ENCODE measurements around the gene NHEJ1.
"Not testable (repeated sequence)": the region's sequence is repeated elsewhere in the genome, so short reads cannot be mapped to it uniquely, and the experiment has no call there.

Gene NHEJ1

DNA sequence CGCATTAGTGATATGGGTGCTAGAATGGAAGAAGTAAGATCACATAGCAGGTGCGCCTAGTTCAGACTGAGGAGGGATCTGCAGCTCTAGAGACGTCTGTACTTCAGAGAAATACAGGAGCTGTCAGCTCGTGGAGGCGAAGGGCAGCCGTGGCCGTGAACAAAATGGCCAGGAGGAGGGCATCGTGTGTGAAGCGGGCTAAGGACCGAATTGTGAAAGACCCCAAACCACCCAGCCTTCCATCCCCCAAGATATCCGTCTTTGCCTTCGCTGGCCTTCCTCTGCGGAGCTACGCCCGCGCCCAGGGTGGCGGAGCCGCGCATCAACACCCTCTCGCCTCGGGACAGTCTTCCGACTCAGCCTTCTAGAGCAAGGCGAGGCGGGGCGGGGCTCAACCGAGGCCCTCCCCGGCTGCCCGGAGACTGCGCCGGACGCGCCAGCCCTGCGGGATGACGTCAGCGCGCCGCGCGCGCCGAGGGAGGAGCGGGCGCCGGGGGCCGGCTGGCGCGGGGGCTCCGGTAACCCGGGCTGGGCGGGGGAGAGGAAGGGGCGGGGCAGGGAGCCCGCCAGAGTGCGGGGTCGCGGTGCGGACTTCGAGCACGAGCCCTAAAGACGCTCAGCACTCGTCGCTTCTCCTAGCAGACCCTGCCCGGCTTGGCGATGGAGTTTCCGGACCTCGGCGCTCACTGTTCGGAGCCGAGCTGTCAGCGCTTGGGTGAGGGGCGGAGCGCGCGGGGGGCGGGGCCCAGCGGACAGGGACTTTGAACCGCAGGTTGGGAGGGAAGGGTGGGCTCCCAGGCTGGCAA, 45.9 kb upstream of the NHEJ1 start, which contains the start of gene ZFAND2B:
TSS of gene ZFAND2B (plus strand) at position 455 of the 806 bp plus-strand sequence. CDS start at position 661, 206 bp downstream.
- Histone ChIP-seq H3K4me3 (ENCODE audit: low read depth, low read length) (peak within 1 kb of the TSS; percentile 80), H3K4me1 (peaks cover 19% of the 10 kb centered on the region), H3K27ac (peak within 1 kb of the TSS; percentile 92), H3K36me3 (ENCODE audit: control insufficient read depth, insufficient read depth, low read length) (no peaks in the 10 kb centered on the region), H3K79me2 (no peaks in the 10 kb centered on the region), H3K27me3 (ENCODE audit: control insufficient read depth, insufficient read depth, low read length) (no peaks in the 10 kb centered on the region), H3K9ac (no peak within 1 kb of the TSS), H2AFZ (peak within 1 kb of the TSS; percentile 84), H3K4me2 (ENCODE audit: low read length) (peak within 1 kb of the TSS; percentile 92), H3K9me3 (ENCODE audit: control insufficient read depth, low read length) (no peaks in the 10 kb centered on the region)
- TF ChIP-seq, protein P1, sequence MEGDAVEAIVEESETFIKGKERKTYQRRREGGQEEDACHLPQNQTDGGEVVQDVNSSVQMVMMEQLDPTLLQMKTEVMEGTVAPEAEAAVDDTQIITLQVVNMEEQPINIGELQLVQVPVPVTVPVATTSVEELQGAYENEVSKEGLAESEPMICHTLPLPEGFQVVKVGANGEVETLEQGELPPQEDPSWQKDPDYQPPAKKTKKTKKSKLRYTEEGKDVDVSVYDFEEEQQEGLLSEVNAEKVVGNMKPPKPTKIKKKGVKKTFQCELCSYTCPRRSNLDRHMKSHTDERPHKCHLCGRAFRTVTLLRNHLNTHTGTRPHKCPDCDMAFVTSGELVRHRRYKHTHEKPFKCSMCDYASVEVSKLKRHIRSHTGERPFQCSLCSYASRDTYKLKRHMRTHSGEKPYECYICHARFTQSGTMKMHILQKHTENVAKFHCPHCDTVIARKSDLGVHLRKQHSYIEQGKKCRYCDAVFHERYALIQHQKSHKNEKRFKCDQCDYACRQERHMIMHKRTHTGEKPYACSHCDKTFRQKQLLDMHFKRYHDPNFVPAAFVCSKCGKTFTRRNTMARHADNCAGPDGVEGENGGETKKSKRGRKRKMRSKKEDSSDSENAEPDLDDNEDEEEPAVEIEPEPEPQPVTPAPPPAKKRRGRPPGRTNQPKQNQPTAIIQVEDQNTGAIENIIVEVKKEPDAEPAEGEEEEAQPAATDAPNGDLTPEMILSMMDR (IDR thresholded peaks at IDR 0.05) = no peak

DNA sequence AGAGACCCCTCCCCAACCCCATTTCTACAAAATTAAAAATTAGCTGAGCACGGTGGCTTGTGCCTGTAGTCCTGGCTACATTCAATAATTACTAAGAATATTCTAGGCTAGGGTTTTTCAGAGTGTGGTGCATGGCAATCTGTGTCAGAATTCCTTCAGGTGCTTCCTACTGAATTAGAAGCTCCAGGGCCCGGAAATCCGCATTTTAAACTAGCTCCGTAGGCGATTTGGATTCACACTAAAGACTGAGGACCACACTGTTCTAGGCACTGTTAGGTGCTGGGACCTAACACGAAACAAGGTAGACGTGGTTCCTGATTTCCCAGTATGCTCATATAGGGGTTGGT, 45.3 kb upstream of the NHEJ1 start:
- Histone ChIP-seq H3K9ac (no peak overlapping the region), H3K27me3 (ENCODE audit: control insufficient read depth, insufficient read depth, low read length) (no peaks in the 10 kb centered on the region), H3K4me2 (ENCODE audit: low read length) (peak overlapping the region; percentile 92), H3K9me3 (ENCODE audit: control insufficient read depth, low read length) (no peaks in the 10 kb centered on the region), H3K4me3 (ENCODE audit: low read depth, low read length) (peak overlapping the region; percentile 80), H3K4me1 (peaks cover 19% of the 10 kb centered on the region), H3K36me3 (ENCODE audit: control insufficient read depth, insufficient read depth, low read length) (no peaks in the 10 kb centered on the region), H3K27ac (peak overlapping the region; percentile 92), H3K79me2 (no peaks in the 10 kb centered on the region), H2AFZ (peak overlapping the region; percentile 81)
- TF ChIP-seq, protein P1 (IDR thresholded peaks at IDR 0.05) = no peak

DNA sequence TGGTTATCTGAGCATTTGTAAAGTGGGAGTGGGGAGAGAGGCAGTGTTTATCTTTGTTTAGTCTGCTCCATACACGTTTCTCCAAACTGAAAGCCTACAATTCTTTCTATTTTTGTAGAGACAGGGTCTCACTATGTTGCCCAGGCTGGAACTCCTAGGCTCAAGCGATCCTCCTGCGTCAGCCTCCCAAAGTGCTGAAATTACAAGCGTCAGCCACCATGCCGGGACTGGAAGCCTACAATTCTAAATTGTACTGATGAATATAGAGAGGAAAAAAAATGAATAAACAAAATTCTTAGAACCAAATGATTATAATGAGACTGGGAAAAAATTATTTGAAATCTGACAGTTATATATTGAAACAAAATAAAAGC, 44.5 kb upstream of the NHEJ1 start:
- Histone ChIP-seq H3K27ac (no peak overlapping the region), H3K36me3 (ENCODE audit: control insufficient read depth, insufficient read depth, low read length) (no peaks in the 10 kb centered on the region), H3K27me3 (ENCODE audit: control insufficient read depth, insufficient read depth, low read length) (no peaks in the 10 kb centered on the region), H3K4me3 (ENCODE audit: low read depth, low read length) (no peak overlapping the region), H3K4me1 (peaks cover 19% of the 10 kb centered on the region), H3K9ac (no peak overlapping the region), H2AFZ (no peak overlapping the region), H3K9me3 (ENCODE audit: control insufficient read depth, low read length) (no peaks in the 10 kb centered on the region), H3K4me2 (ENCODE audit: low read length) (no peak overlapping the region), H3K79me2 (no peaks in the 10 kb centered on the region)
- TF ChIP-seq, protein P1 (IDR thresholded peaks at IDR 0.05) = no peak

DNA sequence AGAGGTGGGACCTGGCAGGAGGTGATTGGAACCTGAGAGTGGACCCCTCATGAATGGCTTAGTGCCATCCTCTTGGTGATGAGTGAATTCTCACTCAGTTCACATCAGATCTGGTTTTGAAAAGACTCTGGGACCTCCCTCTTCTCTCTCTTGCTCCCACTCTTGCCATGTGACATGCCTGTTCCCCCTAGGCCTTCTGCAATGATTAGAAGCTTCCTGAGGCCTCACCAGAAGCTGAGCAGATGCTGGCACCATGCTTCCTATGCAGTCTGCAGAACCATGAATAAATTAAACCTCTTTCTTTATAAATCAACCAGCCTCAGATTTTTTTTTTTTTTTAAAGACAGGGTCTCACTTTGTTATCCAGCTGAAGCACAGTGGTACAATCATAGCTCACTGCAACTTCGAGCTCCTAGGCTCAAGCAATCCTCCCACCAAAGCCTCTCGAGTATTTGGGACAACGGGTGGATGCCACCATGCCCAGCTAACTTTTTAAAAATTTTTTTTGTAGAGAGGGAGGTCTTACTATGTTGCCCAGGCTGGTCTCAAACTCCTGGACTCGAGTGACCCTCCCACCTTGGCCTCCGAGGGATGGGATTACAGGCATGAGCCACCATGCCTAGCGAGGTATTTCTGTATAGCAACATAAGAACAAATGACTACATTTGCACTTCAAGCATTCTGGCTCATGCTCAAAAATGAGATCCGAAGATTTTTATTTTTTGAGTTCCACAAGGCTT, 44.0 kb upstream of the NHEJ1 start:
- Histone ChIP-seq H3K36me3 (ENCODE audit: control insufficient read depth, insufficient read depth, low read length) (no peaks in the 10 kb centered on the region), H3K4me1 (peaks cover 19% of the 10 kb centered on the region), H2AFZ (no peak overlapping the region), H3K4me2 (ENCODE audit: low read length) (no peak overlapping the region), H3K27ac (no peak overlapping the region), H3K9me3 (ENCODE audit: control insufficient read depth, low read length) (no peaks in the 10 kb centered on the region), H3K79me2 (no peaks in the 10 kb centered on the region), H3K9ac (no peak overlapping the region), H3K4me3 (ENCODE audit: low read depth, low read length) (no peak overlapping the region), H3K27me3 (ENCODE audit: control insufficient read depth, insufficient read depth, low read length) (no peaks in the 10 kb centered on the region)
- TF ChIP-seq, protein P1 (IDR thresholded peaks at IDR 0.05) = no peak

DNA sequence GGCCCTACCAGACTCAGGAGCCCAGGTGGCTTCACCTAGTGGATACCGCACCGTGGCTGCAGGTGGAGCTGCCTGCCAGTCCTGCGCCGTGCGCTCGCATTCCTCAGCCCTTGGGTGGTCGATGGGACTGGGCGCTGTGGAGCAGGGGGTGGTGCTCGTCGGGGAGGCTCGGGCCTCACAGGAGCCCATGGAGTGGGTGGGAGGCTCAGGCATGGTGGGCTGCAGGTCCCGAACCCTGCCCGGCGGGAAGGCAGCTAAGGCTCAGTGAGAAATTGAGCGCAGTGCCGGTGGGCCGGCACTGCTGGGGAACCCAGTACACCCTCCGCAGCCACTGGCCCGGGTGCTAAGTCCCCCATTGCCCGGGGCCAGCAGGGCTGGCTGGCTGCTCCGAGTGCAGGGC, 40.7 kb upstream of the NHEJ1 start:
- not testable (repeated sequence) for H3K9me3 ChIP-seq (ENCODE audit: control insufficient read depth, low read length); H3K79me2 ChIP-seq; H3K36me3 ChIP-seq (ENCODE audit: control insufficient read depth, insufficient read depth, low read length); H3K4me3 ChIP-seq (ENCODE audit: low read depth, low read length); H3K4me2 ChIP-seq (ENCODE audit: low read length); H3K4me1 ChIP-seq; H3K9ac ChIP-seq; H3K27me3 ChIP-seq (ENCODE audit: control insufficient read depth, insufficient read depth, low read length); H2AFZ ChIP-seq; H3K27ac ChIP-seq

DNA sequence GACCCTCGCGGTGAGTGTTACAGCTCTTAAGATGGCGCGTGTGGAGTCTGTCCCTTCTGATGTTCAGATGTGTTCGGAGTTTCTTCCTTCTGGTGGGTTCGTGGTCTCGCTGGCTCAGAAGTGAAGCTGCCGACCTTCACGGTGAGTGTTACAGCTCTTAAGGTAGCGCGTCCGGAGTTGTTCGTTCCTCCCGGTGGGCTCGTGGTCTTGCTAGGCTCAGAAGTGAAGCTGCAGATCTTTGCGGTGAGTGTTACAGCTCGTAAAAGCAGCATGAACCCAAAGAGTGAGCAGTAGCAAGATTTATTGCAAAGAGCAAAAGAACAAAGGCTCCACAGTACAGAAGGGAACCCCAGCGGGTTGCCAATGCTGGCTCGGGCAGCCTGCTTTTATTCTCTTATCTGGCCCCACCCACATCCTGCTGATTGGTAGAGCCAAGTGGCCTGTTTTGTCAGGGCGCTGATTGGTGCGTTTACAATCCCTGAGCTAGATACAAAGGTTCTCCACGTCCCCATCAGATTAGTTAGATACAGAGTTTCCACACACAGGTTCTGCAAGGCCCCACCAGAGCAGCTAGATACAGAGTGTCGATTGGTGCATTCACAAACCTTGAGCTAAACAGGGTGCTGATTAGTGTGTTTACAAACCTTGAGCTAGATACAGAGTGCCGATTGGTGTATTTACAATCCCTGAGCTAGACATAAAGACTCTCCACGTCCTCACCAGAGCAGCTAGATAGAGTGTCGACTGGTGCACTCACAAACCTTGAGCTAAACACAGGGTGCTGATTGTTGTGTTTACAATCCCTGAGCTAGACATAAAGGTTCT, 40.1 kb upstream of the NHEJ1 start:
- not testable (repeated sequence) for H3K4me3 ChIP-seq (ENCODE audit: low read depth, low read length); H3K79me2 ChIP-seq; H3K9me3 ChIP-seq (ENCODE audit: control insufficient read depth, low read length); H3K4me1 ChIP-seq; H2AFZ ChIP-seq; H3K27ac ChIP-seq; H3K4me2 ChIP-seq (ENCODE audit: low read length); H3K27me3 ChIP-seq (ENCODE audit: control insufficient read depth, insufficient read depth, low read length); H3K9ac ChIP-seq; H3K36me3 ChIP-seq (ENCODE audit: control insufficient read depth, insufficient read depth, low read length)
